GM10847 (cell line): ENCODE results near the gene FARS2.

Source experiments
- POLR2A ChIP-seq: IDR thresholded peaks from 2 replicates; pipeline ENCODE4 v1.6.1; 2011; ENCODE audit not compliant: insufficient read length; ENCODE audit errors: extremely low read depth

Gene FARS2

GRCh38 chr6:5670811-5671561 lies 409.7 kb downstream of the FARS2 start:
- no peak for TF ChIP-seq POLR2A

- no peak for TF ChIP-seq POLR2A
Measured at GRCh38 chr6:5671601-5672559, 410.6 kb downstream of the FARS2 start.

- no peak for TF ChIP-seq POLR2A
Measured at GRCh38 chr6:5672581-5673011, 411.3 kb downstream of the FARS2 start.

- TF ChIP-seq POLR2A = no peak
Measured at GRCh38 chr6:5673019-5673790, 411.9 kb downstream of the FARS2 start.

GRCh38 chr6:5674141-5674540 lies 412.8 kb downstream of the FARS2 start:
- TF ChIP-seq POLR2A = no peak

- TF ChIP-seq POLR2A = no peak
Measured at GRCh38 chr6:5674721-5675120, 413.4 kb downstream of the FARS2 start.

GRCh38 chr6:5676701-5677100 lies 415.4 kb downstream of the FARS2 start:
- TF ChIP-seq POLR2A = no peak

- no peak for TF ChIP-seq POLR2A
Measured at GRCh38 chr6:5677219-5678000, 416.1 kb downstream of the FARS2 start.

- no peak for TF ChIP-seq POLR2A
Measured at GRCh38 chr6:5679270-5679669, 418.0 kb downstream of the FARS2 start.

- no peak for TF ChIP-seq POLR2A
Measured at GRCh38 chr6:5679691-5680090, 418.4 kb downstream of the FARS2 start.

GRCh38 chr6:5680095-5680494 lies 418.8 kb downstream of the FARS2 start:
- TF ChIP-seq POLR2A = no peak

- no peak for TF ChIP-seq POLR2A
Measured at GRCh38 chr6:5681480-5681879, 420.2 kb downstream of the FARS2 start.

GRCh38 chr6:5682530-5682929 lies 421.2 kb downstream of the FARS2 start:
- TF ChIP-seq POLR2A = no peak

GRCh38 chr6:5684320-5685053 lies 423.2 kb downstream of the FARS2 start:
- TF ChIP-seq POLR2A = no peak
